Measurements from ENCODE around the gene LARP4B. TPM values are rescaled to one million over a fixed set of nuclear protein-coding genes. Genes with fewer than 3 reads are reported as not detected.

LARP4B gene
- total RNA-seq, 1 donor from 2014 or later, result 101 TPM

DNA sequence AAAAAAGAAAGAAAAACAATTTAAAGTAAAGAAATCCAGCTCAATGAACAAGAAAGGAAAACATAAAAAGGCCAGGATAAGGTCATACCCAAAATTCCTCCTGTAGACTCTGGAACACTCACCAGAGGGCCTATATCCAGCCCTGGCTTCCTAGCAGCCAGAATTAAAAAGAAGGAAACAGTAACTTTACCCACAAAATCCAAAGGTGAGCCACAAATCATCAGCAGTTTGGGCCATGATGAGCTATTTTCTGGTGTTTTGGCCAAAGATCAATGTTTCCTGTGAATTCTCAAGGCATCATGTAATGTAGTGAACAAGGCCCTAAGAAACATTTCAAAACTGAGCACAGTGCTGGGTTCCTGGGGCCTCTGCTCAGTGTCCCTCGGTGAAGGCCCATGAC is 87.8 kb downstream of the LARP4B start:
- Histone ChIP-seq H3K27me3 (ENCODE audit: insufficient read depth, low read length) (no peaks in the 10 kb centered on the region), H3K4me1 (ENCODE audit: insufficient read depth, low read length) (peaks cover 17% of the 10 kb centered on the region), H3K9ac (ENCODE audit: low read length) (peak overlapping the region; percentile 19), H3K4me2 (ENCODE audit: low read length) (no peak overlapping the region), H3K4me3 (ENCODE audit: insufficient read depth, low read depth, low read length) (no peak overlapping the region), H3K9me3 (ENCODE audit: insufficient read depth, low read depth, low read length) (no peaks in the 10 kb centered on the region), H3K27ac (ENCODE audit: low read depth, low read length) (peak overlapping the region; percentile 40), H4K20me1 (ENCODE audit: insufficient read depth, low read length) (peaks cover 37% of the 10 kb centered on the region), H3K79me2 (ENCODE audit: insufficient read depth, low read length) (peaks cover 73% of the 10 kb centered on the region), H3K36me3 (ENCODE audit: insufficient read depth, low read length) (peaks cover 27% of the 10 kb centered on the region), H2AFZ (ENCODE audit: low read depth, low read length) (no peak overlapping the region)
- H3K9me3 Mint-ChIP-seq (ENCODE audit: unreplicated experiment), result no peaks in the 10 kb centered on the region
- H3K36me3 Mint-ChIP-seq (ENCODE audit: low read depth, unreplicated experiment), result peaks cover 46% of the 10 kb centered on the region
- TF ChIP-seq, protein P1, sequence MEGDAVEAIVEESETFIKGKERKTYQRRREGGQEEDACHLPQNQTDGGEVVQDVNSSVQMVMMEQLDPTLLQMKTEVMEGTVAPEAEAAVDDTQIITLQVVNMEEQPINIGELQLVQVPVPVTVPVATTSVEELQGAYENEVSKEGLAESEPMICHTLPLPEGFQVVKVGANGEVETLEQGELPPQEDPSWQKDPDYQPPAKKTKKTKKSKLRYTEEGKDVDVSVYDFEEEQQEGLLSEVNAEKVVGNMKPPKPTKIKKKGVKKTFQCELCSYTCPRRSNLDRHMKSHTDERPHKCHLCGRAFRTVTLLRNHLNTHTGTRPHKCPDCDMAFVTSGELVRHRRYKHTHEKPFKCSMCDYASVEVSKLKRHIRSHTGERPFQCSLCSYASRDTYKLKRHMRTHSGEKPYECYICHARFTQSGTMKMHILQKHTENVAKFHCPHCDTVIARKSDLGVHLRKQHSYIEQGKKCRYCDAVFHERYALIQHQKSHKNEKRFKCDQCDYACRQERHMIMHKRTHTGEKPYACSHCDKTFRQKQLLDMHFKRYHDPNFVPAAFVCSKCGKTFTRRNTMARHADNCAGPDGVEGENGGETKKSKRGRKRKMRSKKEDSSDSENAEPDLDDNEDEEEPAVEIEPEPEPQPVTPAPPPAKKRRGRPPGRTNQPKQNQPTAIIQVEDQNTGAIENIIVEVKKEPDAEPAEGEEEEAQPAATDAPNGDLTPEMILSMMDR (IDR thresholded peaks at IDR 0.05; ENCODE audit: insufficient read depth, low read depth, low read length), result no peak
- TF ChIP-seq EZH2 (IDR thresholded peaks at IDR 0.05; ENCODE audit: insufficient read depth, low read length), result no peak
- H3K27ac Mint-ChIP-seq (ENCODE audit: unreplicated experiment), result peak overlapping the region; percentile 71
- FAIRE-seq (no peak), DNase-seq (ENCODE audit: low read depth) (peak; percentile 67)
- H3K27me3 Mint-ChIP-seq (ENCODE audit: low read depth, unreplicated experiment), result no peaks in the 10 kb centered on the region
- no peak overlapping the region for H3K4me3 Mint-ChIP-seq (ENCODE audit: unreplicated experiment)
- H3K4me1 Mint-ChIP-seq (ENCODE audit: low read depth, unreplicated experiment), result peaks cover 33% of the 10 kb centered on the region

DNA sequence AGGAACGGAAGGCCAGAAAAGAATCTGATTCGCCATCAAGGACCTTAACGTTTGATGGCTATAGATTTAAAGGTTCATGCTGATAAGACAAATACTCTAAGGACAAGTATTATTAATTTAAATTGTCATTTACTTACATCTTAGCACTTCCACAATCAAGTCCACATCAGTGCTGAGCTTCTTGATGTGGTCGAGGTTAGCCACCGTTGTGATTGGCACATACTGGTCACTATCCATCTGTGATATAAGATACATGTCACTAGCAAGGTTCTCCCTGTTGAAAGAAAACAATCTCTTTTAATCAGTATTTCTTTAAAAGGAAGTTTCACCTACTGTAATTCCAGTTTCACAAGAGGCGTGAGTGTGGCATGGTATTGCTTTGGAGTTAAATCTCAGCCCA is 88.7 kb downstream of the LARP4B start:
- Histone ChIP-seq H3K4me3 (ENCODE audit: insufficient read depth, low read depth, low read length) (no peak overlapping the region), H2AFZ (ENCODE audit: low read depth, low read length) (no peak overlapping the region), H3K4me1 (ENCODE audit: insufficient read depth, low read length) (peaks cover 17% of the 10 kb centered on the region), H4K20me1 (ENCODE audit: insufficient read depth, low read length) (peaks cover 37% of the 10 kb centered on the region), H3K4me2 (ENCODE audit: low read length) (no peak overlapping the region), H3K27me3 (ENCODE audit: insufficient read depth, low read length) (no peaks in the 10 kb centered on the region), H3K27ac (ENCODE audit: low read depth, low read length) (no peak overlapping the region), H3K9ac (ENCODE audit: low read length) (no peak overlapping the region), H3K36me3 (ENCODE audit: insufficient read depth, low read length) (peaks cover 27% of the 10 kb centered on the region), H3K9me3 (ENCODE audit: insufficient read depth, low read depth, low read length) (no peaks in the 10 kb centered on the region), H3K79me2 (ENCODE audit: insufficient read depth, low read length) (peaks cover 73% of the 10 kb centered on the region)
- Mint-ChIP-seq H3K27me3 (ENCODE audit: low read depth, unreplicated experiment) (no peaks in the 10 kb centered on the region), H3K4me3 (ENCODE audit: unreplicated experiment) (no peak overlapping the region), H3K27ac (ENCODE audit: unreplicated experiment) (no peak overlapping the region), H3K4me1 (ENCODE audit: low read depth, unreplicated experiment) (peaks cover 33% of the 10 kb centered on the region), H3K9me3 (ENCODE audit: unreplicated experiment) (no peaks in the 10 kb centered on the region), H3K36me3 (ENCODE audit: low read depth, unreplicated experiment) (peaks cover 46% of the 10 kb centered on the region)
- TF ChIP-seq, protein P1 (IDR thresholded peaks at IDR 0.05; ENCODE audit: insufficient read depth, low read depth, low read length), result no peak
- TF ChIP-seq EZH2 (IDR thresholded peaks at IDR 0.05; ENCODE audit: insufficient read depth, low read length), result no peak
- FAIRE-seq (no peak), DNase-seq (ENCODE audit: low read depth) (no peak)

DNA sequence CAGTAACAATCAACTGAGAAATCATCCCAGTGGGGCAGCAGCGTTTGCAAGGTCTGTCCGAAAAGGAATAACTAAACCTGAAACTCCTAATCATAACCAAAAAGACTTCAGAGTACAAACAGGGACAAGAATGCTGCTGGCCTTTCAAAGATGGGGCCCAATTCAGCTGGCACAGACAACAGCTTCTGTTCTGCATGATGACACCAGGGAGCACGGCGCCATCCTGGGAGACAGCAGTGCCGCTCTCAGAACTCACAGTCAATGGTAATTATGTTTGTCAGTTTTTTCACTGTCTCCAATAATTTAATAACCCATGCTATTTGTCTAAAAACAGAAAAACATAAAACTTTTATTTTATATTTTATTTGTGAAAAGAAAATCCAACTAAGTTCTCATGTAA is 90.0 kb downstream of the LARP4B start:
- H3K36me3 Mint-ChIP-seq (ENCODE audit: low read depth, unreplicated experiment), result peaks cover 41% of the 10 kb centered on the region

More for the DNA sequence above, 90.0 kb downstream of the LARP4B start:
- Histone ChIP-seq H2AFZ (ENCODE audit: low read depth, low read length) (no peak overlapping the region), H3K4me1 (ENCODE audit: insufficient read depth, low read length) (peaks cover 17% of the 10 kb centered on the region), H3K27me3 (ENCODE audit: insufficient read depth, low read length) (no peaks in the 10 kb centered on the region), H3K4me3 (ENCODE audit: insufficient read depth, low read depth, low read length) (no peak overlapping the region), H3K4me2 (ENCODE audit: low read length) (no peak overlapping the region), H3K36me3 (ENCODE audit: insufficient read depth, low read length) (peaks cover 27% of the 10 kb centered on the region), H3K9ac (ENCODE audit: low read length) (no peak overlapping the region), H3K79me2 (ENCODE audit: insufficient read depth, low read length) (peaks cover 70% of the 10 kb centered on the region), H3K27ac (ENCODE audit: low read depth, low read length) (no peak overlapping the region), H3K9me3 (ENCODE audit: insufficient read depth, low read depth, low read length) (no peaks in the 10 kb centered on the region), H4K20me1 (ENCODE audit: insufficient read depth, low read length) (peaks cover 39% of the 10 kb centered on the region)
- Mint-ChIP-seq H3K27me3 (ENCODE audit: low read depth, unreplicated experiment) (no peaks in the 10 kb centered on the region), H3K4me1 (ENCODE audit: low read depth, unreplicated experiment) (peaks cover 33% of the 10 kb centered on the region), H3K9me3 (ENCODE audit: unreplicated experiment) (no peaks in the 10 kb centered on the region), H3K4me3 (ENCODE audit: unreplicated experiment) (no peak overlapping the region), H3K27ac (ENCODE audit: unreplicated experiment) (no peak overlapping the region)
- FAIRE-seq (no peak), DNase-seq (ENCODE audit: low read depth) (no peak)
- TF ChIP-seq, protein P1 (IDR thresholded peaks at IDR 0.05; ENCODE audit: insufficient read depth, low read depth, low read length), result no peak
- no peak for TF ChIP-seq EZH2 (IDR thresholded peaks at IDR 0.05; ENCODE audit: insufficient read depth, low read length)

Data from astrocyte (in vitro differentiated cells and primary cell).